Activated naive CD4-positive, alpha-beta T cell treated with anti-CD3 and anti-CD28 coated beads, Interleukin-2, amount 50 U/mL, for 16 hours (primary cell): ENCODE measurements around the gene PLEKHG2.
"Not testable (repeated sequence)": the region's sequence is repeated elsewhere in the genome, so short reads cannot be mapped to it uniquely, and the experiment has no call there.

Source experiments
- DNase-seq: peaks from one replicate; pipeline ENCODE4 v3.0.0-alpha.2; 2020

Gene PLEKHG2

GRCh38 chr19:39449116-39449797, 36.8 kb downstream of the PLEKHG2 start:
- no peak for DNase-seq

- not testable (repeated sequence) for DNase-seq
Observed at GRCh38 chr19:39451257-39451656, 38.8 kb downstream of the PLEKHG2 start.

GRCh38 chr19:39463403-39463802, 50.9 kb downstream of the PLEKHG2 start:
- DNase-seq: no peak

GRCh38 chr19:39465956-39466747, 53.7 kb downstream of the PLEKHG2 start:
- no peak for DNase-seq

GRCh38 chr19:39467941-39468340, 55.5 kb downstream of the PLEKHG2 start:
- DNase-seq: no peak

GRCh38 chr19:39469036-39469435, 56.6 kb downstream of the PLEKHG2 start:
- no peak for DNase-seq

GRCh38 chr19:39469567-39469966, 57.1 kb downstream of the PLEKHG2 start:
- DNase-seq: no peak

GRCh38 chr19:39470724-39471339, 58.4 kb downstream of the PLEKHG2 start:
- no peak for DNase-seq

GRCh38 chr19:39471756-39472536, 59.5 kb downstream of the PLEKHG2 start:
- DNase-seq: no peak

- DNase-seq: no peak
Observed at GRCh38 chr19:39472746-39473442, 60.4 kb downstream of the PLEKHG2 start.

GRCh38 chr19:39473443-39473960, 61.0 kb downstream of the PLEKHG2 start:
- DNase-seq: no peak

GRCh38 chr19:39474139-39474620, 61.7 kb downstream of the PLEKHG2 start:
- DNase-seq: peak; percentile 82

- no peak for DNase-seq
Observed at GRCh38 chr19:39475748-39476147, 63.3 kb downstream of the PLEKHG2 start.
